K562 (cell line): ENCODE measurements around the gene METTL25B. TPM values are rescaled to one million over a fixed set of nuclear protein-coding genes. Genes with fewer than 3 reads are reported as not detected.

ENCODE experiments used
- CAMTA2 ChIP-seq: fragments of 250-450 bp; sonication (Bioruptor Pico); conservative IDR thresholded peaks from 2 replicates; pipeline ENCODE4 v1.5.1; 2022
- FOS ChIP-seq: IDR thresholded peaks from 3 replicates; pipeline ENCODE4 v1.6.1; 2011; ENCODE audit not compliant: insufficient read length; ENCODE audit errors: extremely low read depth
- HDGF ChIP-seq: fragments of 450-650 bp; IDR thresholded peaks from 2 replicates; pipeline ENCODE4 v1.6.1; 2016
- HNRNPH1 ChIP-seq: fragments of 200-400 bp; formaldehyde crosslinking; optimal IDR thresholded peaks from 2 replicates; pipeline ENCODE3; 2017; ENCODE audit warnings: low read depth, mild to moderate bottlenecking, low read length, moderate library complexity
- KAT7 ChIP-seq: sonication (generic); formaldehyde crosslinking; IDR thresholded peaks from 2 replicates; pipeline ENCODE4 v1.8.0; 2022; ENCODE audit warnings: missing genetic modification reagents, mild to moderate bottlenecking, borderline replicate concordance
- MITF ChIP-seq: IDR thresholded peaks from 2 replicates; pipeline ENCODE4 v1.6.1; 2014; ENCODE audit warnings: antibody characterized with exemption
- PHB ChIP-seq: fragments of 250-450 bp; sonication (Bioruptor Pico); IDR thresholded peaks from 2 replicates; pipeline ENCODE4 v1.5.0; 2021
- PHF21A ChIP-seq: fragments of 450-650 bp; IDR thresholded peaks from 2 replicates; pipeline ENCODE4 v1.6.1; 2017; ENCODE audit warnings: low read depth, borderline replicate concordance
- SNIP1 ChIP-seq: fragments of 450-650 bp; IDR thresholded peaks from 2 replicates; pipeline ENCODE4 v1.7.1; 2017; ENCODE audit warnings: low read depth, mild to moderate bottlenecking
- SOX6 ChIP-seq: fragments of 450-650 bp; IDR thresholded peaks from 2 replicates; pipeline ENCODE4 v1.6.1; 2014; ENCODE audit warnings: mild to moderate bottlenecking
- TFAP4 ChIP-seq: sonication (generic); formaldehyde crosslinking; IDR thresholded peaks from 2 replicates; pipeline ENCODE4 v1.8.0; 2022; ENCODE audit warnings: missing genetic modification reagents, mild to moderate bottlenecking, moderate library complexity, borderline replicate concordance
- VEZF1 ChIP-seq: fragments of 200-800 bp; sonication (Bioruptor generic); IDR thresholded peaks from 2 replicates; pipeline ENCODE4 v1.6.1; 2017; ENCODE audit warnings: missing genetic modification characterization, missing compliant biosample characterization
- YBX1 ChIP-seq: fragments of 450-650 bp; IDR thresholded peaks from 2 replicates; pipeline ENCODE4 v1.7.1; 2016; ENCODE audit warnings: mild to moderate bottlenecking
- YY1 ChIP-seq, 3 experiments: IDR thresholded peaks; 2 replicates each; pipeline ENCODE4 v1.6.1; 2011; ENCODE audit warnings: low read length in 2 of 3, mild to moderate bottlenecking in 2 of 3, moderate library complexity in 2 of 3, borderline replicate concordance in 1 of 3, control low read depth in 1 of 3, low read depth in 1 of 3; ENCODE audit not compliant: insufficient read depth in 3 of 3, insufficient replicate concordance in 2 of 3, control insufficient read depth in 1 of 3, insufficient read length in 1 of 3; ENCODE audit errors: extremely low read depth in 1 of 3
- ZBTB5 ChIP-seq: fragments of 450-650 bp; IDR thresholded peaks from 2 replicates; pipeline ENCODE4 v1.6.1; 2017; ENCODE audit warnings: antibody characterized with exemption
- ZC3H4 ChIP-seq: sonication (generic); formaldehyde crosslinking; IDR thresholded peaks from 2 replicates; pipeline ENCODE4 v1.9.0; 2021; ENCODE audit warnings: missing genetic modification reagents, borderline replicate concordance
- ZFP91 ChIP-seq: sonication (generic); formaldehyde crosslinking; IDR thresholded peaks from 2 replicates; pipeline ENCODE4 v1.8.0; 2022; ENCODE audit warnings: mild to moderate bottlenecking, missing genetic modification reagents
- ZNF277 ChIP-seq: fragments of 250-450 bp; sonication (Bioruptor Pico); IDR thresholded peaks from 2 replicates; pipeline ENCODE4 v1.8.0; 2022; ENCODE audit warnings: inconsistent platforms, mild to moderate bottlenecking, moderate library complexity, borderline replicate concordance
- ZNF785 ChIP-seq: fragments of 250-450 bp; sonication (Bioruptor Pico); IDR thresholded peaks from 2 replicates; pipeline ENCODE4 v1.4.0; 2020; ENCODE audit warnings: mild to moderate bottlenecking
- polyA plus RNA-seq, 8 experiments: library from polyadenylated mRNA; depleted of rRNA in 4 of 8; stranded (reverse) in 5 of 8; unstranded in 3 of 8; fragments of >200 nt; fragmentation: Nextera tagmentation in 2 of 8; fragmentation: Illumina TruSeq in 1 of 8; extraction: Ambion mirVana in 2 of 8; extraction: Trizol in 1 of 8; gene quantifications; 2 replicates each; pipeline versions ENCODE4 v1.2.1 to v1.2.3, GENCODE V29; 2011 to 2014; ENCODE audit warnings: inconsistent platforms in 1 of 8, missing spikeins in 1 of 8
- total RNA-seq, 7 experiments: library from RNA; depleted of rRNA in 6 of 7; stranded (reverse); fragments of >200 nt in 6 of 7; fragmentation: Illumina TruSeq in 2 of 7; extraction: Trizol in 2 of 7; gene quantifications; 2 replicates each; pipeline versions ENCODE4 v1.2.1 to v1.2.3, GENCODE V29; 2011 to 2021; ENCODE audit warnings: low replicate concordance in 1 of 7

The METTL25B gene
- total and polyA plus RNA-seq, 9 of the 15 experiments (the other 6 are each of a cell fraction or from before 2014, with no cell fraction given): 7.7 to 48.3 (median 33.1) TPM

- no peak for TF ChIP-seq ZBTB5
- TF ChIP-seq FOS: no peak
- no peak; the same call in 1 of the 2 replicates for TF ChIP-seq ZFP91 (CRISPR knock-in tag)
- TF ChIP-seq CAMTA2 (CRISPR knock-in tag): no peak
- no peak for TF ChIP-seq ZNF277 (CRISPR knock-in tag)
- peak; percentile 80 for TF ChIP-seq VEZF1 (CRISPR knock-in tag)
- no peak for TF ChIP-seq SNIP1
- TF ChIP-seq PHF21A: no peak
- TF ChIP-seq ZC3H4: no peak
- TF ChIP-seq MITF: no peak
- no peak for TF ChIP-seq HDGF
- TF ChIP-seq PHB: no peak
- no peak for TF ChIP-seq ZNF785
- peak; percentile 91 to 98 (median 97) for TF ChIP-seq YY1 (IDR thresholded peaks at IDR 0.05; ENCODE audit: borderline replicate concordance in 1 of 3, control insufficient read depth in 1 of 3, extremely low read depth in 1 of 3, insufficient read depth in 3 of 3, insufficient read length in 1 of 3, insufficient replicate concordance in 2 of 3, low read depth in 1 of 3, low read length in 2 of 3)
- TF ChIP-seq TFAP4 (CRISPR knock-in tag): peak; percentile 74
- TF ChIP-seq HNRNPH1: no peak
- no peak; the same call in 1 of the 2 replicates for TF ChIP-seq SOX6
- no peak for TF ChIP-seq KAT7 (CRISPR knock-in tag)
- TF ChIP-seq YBX1: no peak
Observed at GRCh38 chr1:156767101-156767878, 39.0 kb downstream of the METTL25B start, which contains the start of gene PRCC (continued).
